Sigmoid colon (tissue), 7 donors: ENCODE results near the gene CDK19. TPM values are rescaled to one million over a fixed set of nuclear protein-coding genes. Genes with fewer than 3 reads are reported as not detected.
"Not testable (repeated sequence)": the region's sequence is repeated elsewhere in the genome, so short reads cannot be mapped to it uniquely, and the experiment has no call there.

Experiments used
- DNase-seq: peaks from one replicate; pipeline ENCODE4 v3.0.0-alpha.2; 2019
- H3K27ac ChIP-seq, 4 donors: fragments of 200-600 bp; sonication (generic); one replicate each; pipeline ENCODE4 v1.5.1; 2016 to 2019; ENCODE audit warnings: mild to moderate bottlenecking in 1 of 4
- H3K27me3 ChIP-seq, 3 donors: fragments of 200-600 bp; sonication (generic); one replicate each; pipeline ENCODE4 v1.5.1; 2019; ENCODE audit warnings: mild to moderate bottlenecking in 1 of 3
- H3K36me3 ChIP-seq, 4 donors: fragments of 200-600 bp; sonication (generic); one replicate each; pipeline ENCODE4 v1.5.1; 2016 to 2019
- H3K4me1 ChIP-seq, 4 donors: fragments of 200-600 bp; sonication (generic); one replicate each; pipeline ENCODE4 v1.5.1; 2017 to 2019
- H3K4me3 ChIP-seq, 4 donors: fragments of 200-600 bp; sonication (generic); one replicate each; pipeline ENCODE4 v1.5.1; 2017 to 2019; ENCODE audit warnings: mild to moderate bottlenecking in 2 of 4, moderate library complexity in 1 of 4
- H3K9me3 ChIP-seq, 4 donors: fragments of 200-600 bp in 3 of 4; sonication (generic) in 3 of 4; one replicate each; pipeline versions ENCODE4 v1.5.1 to v1.6.1; 2013 to 2019
- CTCF ChIP-seq, 4 experiments: fragments of 450-650 bp in 3 of 4; fragments of 200-600 bp in 1 of 4; IDR thresholded peaks; one replicate each; pipeline ENCODE4 v1.5.1; 2016 to 2019; ENCODE audit warnings: antibody characterized with exemption in 4 of 4, mild to moderate bottlenecking in 3 of 4, moderate library complexity in 2 of 4
- EP300 ChIP-seq, 4 donors: sonication (generic); formaldehyde crosslinking; IDR thresholded peaks; one replicate each; pipeline ENCODE4 v1.6.1; 2017; ENCODE audit warnings: antibody characterized with exemption in 4 of 4
- POLR2A ChIP-seq, 2 donors: fragments of 450-650 bp; IDR thresholded peaks; one replicate each; pipeline ENCODE4 v1.6.1; 2016; ENCODE audit warnings: antibody characterized with exemption in 2 of 2, mild to moderate bottlenecking in 2 of 2, moderate library complexity in 2 of 2
- POLR2AphosphoS5 ChIP-seq, 4 donors: sonication (generic); formaldehyde crosslinking; IDR thresholded peaks; one replicate each; pipeline ENCODE4 v1.6.1; 2017; ENCODE audit warnings: antibody characterized with exemption in 4 of 4
- WGBS, 2 donors: extraction: QIAGEN DNeasy Blood & Tissue Kit; methylation state at CpG; one replicate each; pipeline ENCODE4 v1.1.7; 2013; 5-methylcytosine and 5-hydroxymethylcytosine counted together
- intact Hi-C: fragments of 100-400 bp; cut with DNase I; formaldehyde crosslinking; loops from one replicate; pipeline ENCODE4 v1.15.1; 2023
- polyA plus RNA-seq, 3 donors: library from polyadenylated mRNA; stranded (reverse); fragments of 200-250 nt; gene quantifications; one replicate each; pipeline ENCODE4 v1.2.3, GENCODE V29; 2013
- total RNA-seq, 4 donors: library from RNA; depleted of rRNA; stranded (reverse); fragments of >200 nt; gene quantifications; one replicate each; pipeline ENCODE4 v1.1.0, GENCODE V29; 2016
- donor health status: healthy with polysubstance abuse.
- donor health status: Bipolar disorder and iron deficiency.
- donor health status: healthy.

The CDK19 gene
- total and polyA plus RNA-seq, 7 donors: 6.7 to 17.8 (median 12.1) TPM

GRCh38 chr6:110768057-110768456 is 47.2 kb downstream of the CDK19 start:
- no peaks in the 10 kb centered on the region for H3K4me1 ChIP-seq
- H3K9me3 ChIP-seq: no peaks in the 10 kb centered on the region
- WGBS, 2 donors: 96 to 98% methylated on average over 1 of the region's 1 CpG
- no peaks in the 10 kb centered on the region for H3K27me3 ChIP-seq
- H3K27ac ChIP-seq: no peak overlapping the region
- no peak overlapping the region for H3K4me3 ChIP-seq
- no peak for DNase-seq
- H3K36me3 ChIP-seq: no peaks in the 10 kb centered on the region
- intact Hi-C loops: no loop called here
- TF ChIP-seq CTCF (IDR thresholded peaks at IDR 0.05) (no peak), POLR2AphosphoS5 (IDR thresholded peaks at IDR 0.05) (no peak)

DNA sequence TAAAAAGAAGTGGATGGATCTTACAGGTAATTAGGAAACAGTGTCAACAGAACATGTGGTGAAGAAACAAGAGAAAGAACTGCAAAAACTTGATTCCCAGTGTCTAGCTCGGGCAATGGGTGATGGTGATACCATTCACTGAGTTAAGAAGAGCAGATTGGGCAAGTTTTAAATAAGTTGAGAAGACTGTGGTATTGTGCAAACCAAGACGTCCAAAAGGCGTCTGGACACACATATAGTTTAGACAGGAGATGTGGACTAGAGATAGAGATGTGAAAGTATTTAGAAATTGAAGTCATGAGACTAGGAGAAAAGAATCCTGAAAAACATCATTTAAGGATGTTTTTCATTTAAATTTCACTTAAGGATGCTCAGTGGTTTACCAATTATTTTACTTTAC is 53.9 kb downstream of the CDK19 start:
- H3K9me3 ChIP-seq: no peaks in the 10 kb centered on the region
- no peak for TF ChIP-seq EP300 (IDR thresholded peaks at IDR 0.05)
- no peak for TF ChIP-seq POLR2A (IDR thresholded peaks at IDR 0.05)
- no peak for TF ChIP-seq CTCF (IDR thresholded peaks at IDR 0.05)
- no peak for TF ChIP-seq POLR2AphosphoS5 (IDR thresholded peaks at IDR 0.05)
- intact Hi-C loops: no loop called here
- 85 to 90% methylated on average over 3 of the region's 3 CpGs for WGBS, 2 donors
- H3K36me3 ChIP-seq: no peaks in the 10 kb centered on the region
- no peaks in the 10 kb centered on the region for H3K27me3 ChIP-seq
- H3K4me3 ChIP-seq: no peak overlapping the region
- H3K27ac ChIP-seq: no peak overlapping the region
- no peak for DNase-seq
- no peaks in the 10 kb centered on the region for H3K4me1 ChIP-seq

GRCh38 chr6:110760589-110760988 is 54.7 kb downstream of the CDK19 start:
- no peak for TF ChIP-seq EP300 (IDR thresholded peaks at IDR 0.05)
- TF ChIP-seq POLR2AphosphoS5 (IDR thresholded peaks at IDR 0.05): no peak
- TF ChIP-seq CTCF (IDR thresholded peaks at IDR 0.05): no peak
- TF ChIP-seq POLR2A (IDR thresholded peaks at IDR 0.05): no peak
- no peaks in the 10 kb centered on the region for H3K36me3 ChIP-seq

DNA sequence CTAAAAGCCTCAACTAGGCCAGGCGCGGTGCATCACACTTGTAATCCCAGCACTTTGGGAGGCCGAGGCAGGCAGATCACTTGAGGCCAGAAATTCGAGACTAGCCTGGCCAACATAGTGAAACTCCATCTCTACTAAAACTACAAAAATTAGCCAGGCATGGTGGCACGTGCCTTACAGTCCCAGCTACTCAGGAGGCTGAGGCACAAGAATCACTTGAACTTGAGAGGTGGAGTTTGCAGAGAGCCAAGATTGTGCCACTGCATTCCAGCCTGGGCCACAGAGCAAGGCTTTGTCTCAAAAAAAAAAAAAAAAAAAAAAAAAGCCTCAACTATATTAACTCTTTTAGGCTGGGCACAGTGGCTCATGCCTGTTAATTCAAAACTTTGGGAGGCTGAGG is 55.2 kb downstream of the CDK19 start:
- intact Hi-C loops, H3K36me3 ChIP-seq, H3K27me3 ChIP-seq, DNase-seq, H3K4me1 ChIP-seq, H3K9me3 ChIP-seq, H3K27ac ChIP-seq, H3K4me3 ChIP-seq: not testable (repeated sequence)
- WGBS, 2 donors: 94 to 96% methylated on average over 5 of the region's 5 CpGs

More at GRCh38 chr6:110760589-110760988, 54.7 kb downstream of the CDK19 start:
- H3K9me3 ChIP-seq: no peaks in the 10 kb centered on the region
- H3K4me1 ChIP-seq: no peaks in the 10 kb centered on the region
- intact Hi-C loops: no loop called here
- WGBS, 2 donors: 95 to 96% methylated on average over 8 of the region's 8 CpGs
- no peak overlapping the region for H3K4me3 ChIP-seq
- DNase-seq: no peak
- H3K27me3 ChIP-seq: no peaks in the 10 kb centered on the region
- no peak overlapping the region for H3K27ac ChIP-seq

- Histone ChIP-seq H3K4me1 (no peaks in the 10 kb centered on the region), H3K4me3 (no peak overlapping the region), H3K27me3 (no peaks in the 10 kb centered on the region), H3K36me3 (no peaks in the 10 kb centered on the region), H3K27ac (no peak overlapping the region), H3K9me3 (no peaks in the 10 kb centered on the region)
- no peak for DNase-seq
- intact Hi-C loops: no loop called here
- TF ChIP-seq CTCF (IDR thresholded peaks at IDR 0.05) (no peak), POLR2AphosphoS5 (IDR thresholded peaks at IDR 0.05) (no peak), POLR2A (IDR thresholded peaks at IDR 0.05) (no peak), EP300 (IDR thresholded peaks at IDR 0.05) (no peak)
- 89% methylated on average over 4 of the region's 4 CpGs for WGBS, 2 donors
Measured at GRCh38 chr6:110757926-110758325, 57.3 kb downstream of the CDK19 start.
